Effector memory CD4-positive, alpha-beta T cell (primary cell): Measurements from ENCODE around the gene CDC14C.
"Not testable (repeated sequence)": the region's sequence is repeated elsewhere in the genome, so short reads cannot be mapped to it uniquely, and the experiment has no call there.

Experiments
- DNase-seq, 3 donors: peaks; one replicate each; pipeline ENCODE4 v3.0.0-alpha.2; 2020
- H3K27ac ChIP-seq: 2 replicates; pipeline ENCODE4 v1.7.0; 2013; ENCODE audit warnings: mild to moderate bottlenecking, low read length, moderate library complexity; ENCODE audit not compliant: insufficient read depth, poor library complexity, severe bottlenecking
- H3K27me3 ChIP-seq: replicated peaks from 2 replicates; pipeline ENCODE4 v1.7.0; 2013; ENCODE audit warnings: mild to moderate bottlenecking, low read length; ENCODE audit not compliant: insufficient read depth, control insufficient read depth, poor library complexity, severe bottlenecking
- H3K36me3 ChIP-seq: 2 replicates; pipeline ENCODE4 v1.7.0; 2013; ENCODE audit warnings: mild to moderate bottlenecking, low read length, moderate library complexity; ENCODE audit not compliant: control insufficient read depth, insufficient read depth
- H3K4me1 ChIP-seq: 2 replicates; pipeline ENCODE4 v1.7.0; 2013; ENCODE audit warnings: low read length, mild to moderate bottlenecking; ENCODE audit not compliant: control insufficient read depth, insufficient read depth, poor library complexity, severe bottlenecking
- H3K4me3 ChIP-seq: 2 replicates; pipeline ENCODE4 v1.7.0; 2013; ENCODE audit warnings: low read length, low read depth, mild to moderate bottlenecking; ENCODE audit not compliant: insufficient read depth, poor library complexity, severe bottlenecking
- H3K9me3 ChIP-seq: 2 replicates; pipeline ENCODE4 v1.7.0; 2013; ENCODE audit warnings: mild to moderate bottlenecking, low read length, moderate library complexity; ENCODE audit not compliant: control insufficient read depth

CDC14C gene

DNA sequence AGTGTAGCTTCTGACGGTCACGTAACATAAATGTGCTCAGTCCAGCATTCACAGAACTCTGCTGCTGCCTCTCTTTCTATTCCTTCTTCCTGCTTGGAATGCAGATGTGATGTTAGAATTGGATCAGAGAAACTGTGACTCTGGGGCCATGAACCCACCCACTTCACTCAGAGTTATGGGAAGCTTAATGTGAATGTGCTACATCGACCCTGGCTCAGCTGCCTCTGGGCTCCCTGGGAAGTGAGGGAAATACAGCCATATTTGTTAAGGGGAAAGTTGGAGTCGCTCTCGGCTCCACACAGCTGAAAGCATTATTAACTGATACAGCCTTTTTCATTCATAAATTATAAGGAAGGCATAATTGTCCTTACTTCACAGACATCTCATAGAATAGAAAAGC, 14.5 kb upstream of the CDC14C start:
- not testable (repeated sequence) for DNase-seq, H3K27ac ChIP-seq, H3K27me3 ChIP-seq, H3K4me3 ChIP-seq, H3K9me3 ChIP-seq, H3K36me3 ChIP-seq, H3K4me1 ChIP-seq

DNA sequence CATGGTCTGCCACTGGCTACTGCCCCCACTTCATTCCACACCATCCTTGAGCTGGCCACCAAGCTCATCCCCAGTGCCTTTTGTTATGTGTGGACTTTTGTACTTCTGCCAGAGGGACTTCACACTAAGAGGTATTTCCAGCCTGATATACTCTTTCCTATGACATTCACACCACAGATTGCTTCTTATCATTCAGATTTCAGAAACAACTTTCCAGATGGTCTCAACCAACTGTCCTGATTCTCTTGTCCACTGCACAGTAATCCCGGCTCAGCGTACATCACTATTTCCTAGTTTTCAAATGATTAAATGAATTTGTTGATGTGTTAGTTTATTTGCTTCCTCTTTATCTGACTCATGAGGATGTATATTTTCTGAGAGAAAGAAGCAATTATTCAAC, 7.1 kb downstream of the CDC14C start:
- Histone ChIP-seq H3K27ac (no peak overlapping the region), H3K4me1 (no peaks in the 10 kb centered on the region), H3K4me3 (no peak overlapping the region), H3K36me3 (no peaks in the 10 kb centered on the region), H3K27me3 (no peaks in the 10 kb centered on the region), H3K9me3 (no peaks in the 10 kb centered on the region)
- no peak for DNase-seq

DNA sequence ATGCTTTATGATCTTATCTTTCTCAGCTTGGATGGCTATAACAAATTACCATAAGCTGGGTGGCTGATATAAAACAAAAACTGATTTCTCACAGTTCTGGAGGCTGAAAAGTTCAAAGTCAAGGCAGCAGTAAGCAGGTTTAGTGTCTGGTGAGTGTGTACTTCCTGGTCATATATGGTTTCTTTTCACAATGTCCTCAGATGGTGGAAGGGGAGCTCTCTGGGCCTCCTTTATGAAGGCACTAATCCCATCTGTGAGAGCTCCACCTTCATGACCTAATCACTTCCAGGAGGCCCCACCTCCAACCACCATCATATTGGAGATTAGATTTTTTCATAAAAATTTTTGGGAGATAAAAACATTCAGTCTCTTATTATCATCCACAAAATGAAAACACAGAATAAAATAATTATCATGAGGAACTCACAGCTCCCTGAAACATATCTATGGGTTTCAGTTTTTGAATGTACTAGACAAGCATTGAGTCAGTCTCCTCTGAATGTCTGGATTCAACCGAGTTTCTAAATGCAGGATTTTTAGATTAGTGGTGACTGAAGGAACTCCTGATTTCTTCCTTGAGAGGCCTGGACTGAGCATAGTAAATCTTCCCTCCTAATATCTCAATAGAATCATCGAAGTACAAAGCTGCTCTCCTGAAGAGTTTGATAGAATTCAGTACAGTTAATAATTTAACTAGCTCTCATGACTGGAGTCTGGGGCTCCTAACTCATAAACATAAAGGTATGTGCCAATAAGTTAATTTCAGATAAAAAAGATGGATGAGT, 8.0 kb downstream of the CDC14C start:
- no peaks in the 10 kb centered on the region for H3K27me3 ChIP-seq
- H3K27ac ChIP-seq: no peak overlapping the region
- no peaks in the 10 kb centered on the region for H3K9me3 ChIP-seq
- H3K4me3 ChIP-seq: no peak overlapping the region
- no peaks in the 10 kb centered on the region for H3K36me3 ChIP-seq
- no peaks in the 10 kb centered on the region for H3K4me1 ChIP-seq
- DNase-seq: no peak

DNA sequence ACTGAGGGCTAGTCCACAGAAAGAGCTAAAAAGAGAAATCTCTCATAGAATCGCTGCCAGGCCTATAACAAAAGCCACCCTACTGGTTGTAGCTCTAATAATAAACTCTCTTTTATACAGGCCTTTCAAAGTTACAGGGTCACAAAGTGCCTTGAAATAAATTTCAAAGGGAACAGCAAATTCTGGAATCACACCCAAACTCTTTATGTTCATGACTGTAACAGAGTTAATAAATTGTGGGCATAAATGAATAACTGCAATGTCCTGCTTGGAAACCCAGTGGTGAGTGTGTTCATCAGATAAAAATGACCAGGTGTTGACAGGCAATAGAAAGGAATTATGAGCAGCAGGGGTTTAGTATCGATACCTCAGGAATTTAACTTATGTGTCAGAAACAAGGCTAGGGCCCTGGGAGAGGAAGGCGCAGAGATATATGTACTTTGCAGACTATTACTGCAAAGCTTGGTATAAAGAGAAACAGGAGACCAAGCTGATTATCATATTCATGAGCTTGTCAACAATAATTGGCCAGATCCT, 9.3 kb downstream of the CDC14C start:
- H3K27me3 ChIP-seq: no peaks in the 10 kb centered on the region
- no peak overlapping the region for H3K27ac ChIP-seq
- no peaks in the 10 kb centered on the region for H3K36me3 ChIP-seq
- H3K4me3 ChIP-seq: no peak overlapping the region
- DNase-seq: no peak
- no peaks in the 10 kb centered on the region for H3K9me3 ChIP-seq
- H3K4me1 ChIP-seq: no peaks in the 10 kb centered on the region

DNA sequence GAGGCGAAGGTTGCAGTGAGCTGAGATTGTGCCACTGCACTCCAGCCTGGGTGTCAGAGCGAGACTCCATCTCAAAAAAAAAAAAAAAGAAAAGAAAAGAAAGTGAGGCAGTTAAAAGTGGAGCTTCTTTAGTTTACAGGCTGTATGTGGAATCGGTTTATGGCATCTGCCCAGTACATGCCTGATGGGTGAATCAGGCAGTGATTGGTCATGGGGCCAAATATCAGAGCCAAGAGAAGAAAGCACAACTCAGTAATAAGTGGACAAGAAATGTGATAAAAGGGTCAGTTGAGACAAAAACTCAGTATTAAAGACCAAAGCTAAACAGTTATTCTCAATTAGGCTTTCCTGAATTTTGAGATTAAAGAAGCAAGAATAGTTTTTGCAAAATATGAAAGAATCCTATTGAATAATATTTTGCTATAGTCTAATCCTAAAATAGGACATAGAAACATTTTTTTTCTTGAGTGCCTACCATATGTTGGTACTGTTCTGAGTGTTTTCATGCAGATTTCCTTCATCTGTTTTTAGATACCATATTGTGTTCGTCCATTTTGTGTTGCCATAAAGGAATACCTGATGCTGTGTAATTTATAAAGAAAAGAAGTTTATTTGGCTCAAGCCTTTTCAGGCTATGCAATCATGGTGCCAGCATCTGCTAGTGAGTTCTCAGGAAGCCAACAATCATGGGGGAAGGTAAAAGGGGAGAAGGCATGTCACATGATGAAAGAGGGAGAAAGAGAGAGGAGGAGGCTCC, 14.4 kb downstream of the CDC14C start:
- H3K36me3 ChIP-seq: no peaks in the 10 kb centered on the region
- no peak overlapping the region for H3K27ac ChIP-seq
- H3K27me3 ChIP-seq: no peaks in the 10 kb centered on the region
- H3K4me1 ChIP-seq: no peaks in the 10 kb centered on the region
- no peak overlapping the region for H3K4me3 ChIP-seq
- no peak for DNase-seq
- H3K9me3 ChIP-seq: no peaks in the 10 kb centered on the region

DNA sequence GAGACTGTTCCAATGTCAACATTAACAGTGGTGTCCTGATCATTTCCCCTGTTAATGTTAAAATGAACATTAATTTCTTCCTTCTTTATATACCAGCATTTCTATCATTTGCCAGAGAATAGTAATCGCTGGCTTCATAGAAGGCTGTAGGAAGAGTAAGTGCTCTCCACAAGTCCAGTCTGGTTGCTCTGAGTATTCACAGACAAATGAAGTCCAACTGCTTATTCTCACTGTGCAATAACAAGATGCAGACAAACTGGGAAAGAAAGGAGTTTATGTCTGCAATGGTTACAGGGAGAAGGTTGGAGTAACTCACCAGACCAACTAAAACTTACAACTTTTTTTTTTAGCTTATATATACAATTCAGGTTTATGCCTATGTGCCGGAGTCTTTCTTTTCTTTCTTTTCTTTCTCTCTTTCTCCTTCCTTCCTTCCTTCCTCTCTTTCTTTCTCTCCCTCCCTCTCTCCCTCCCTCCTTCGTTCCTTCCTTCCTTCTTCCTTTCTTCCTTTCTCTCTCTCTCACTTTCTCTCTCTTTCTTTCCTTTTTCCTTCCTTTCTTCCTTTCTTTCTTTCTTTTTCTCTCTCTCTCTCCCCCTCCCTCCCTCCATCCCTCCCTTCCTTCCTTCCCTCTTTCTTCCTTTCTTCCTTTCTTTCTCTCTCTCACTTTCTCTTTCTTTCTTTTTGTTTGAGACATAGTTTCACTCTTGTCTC, 19.1 kb downstream of the CDC14C start:
- no peaks in the 10 kb centered on the region for H3K4me1 ChIP-seq
- no peak overlapping the region for H3K4me3 ChIP-seq
- H3K36me3 ChIP-seq: no peaks in the 10 kb centered on the region
- no peak for DNase-seq
- H3K27ac ChIP-seq: no peak overlapping the region
- no peaks in the 10 kb centered on the region for H3K27me3 ChIP-seq
- no peaks in the 10 kb centered on the region for H3K9me3 ChIP-seq

DNA sequence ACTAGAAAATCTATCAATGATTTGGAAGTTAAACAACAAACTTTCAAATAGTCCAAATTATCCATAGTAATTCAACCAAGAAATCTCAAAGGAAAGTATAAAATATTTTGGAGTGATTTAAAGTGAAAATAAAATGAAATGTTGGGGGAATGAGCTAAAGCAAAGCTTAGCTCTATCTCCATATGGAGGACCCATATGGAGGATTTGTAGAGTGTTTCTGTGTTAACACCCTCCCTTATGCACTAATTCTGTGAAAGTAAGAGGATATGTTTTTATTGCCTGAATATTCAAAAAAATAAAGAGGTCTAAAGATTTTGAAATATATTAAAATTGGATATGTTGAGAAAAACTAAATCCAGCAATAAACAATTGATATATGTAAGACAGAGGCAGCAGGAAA, 31.6 kb downstream of the CDC14C start:
- Histone ChIP-seq H3K4me3 (no peak overlapping the region), H3K9me3 (no peaks in the 10 kb centered on the region)

DNA sequence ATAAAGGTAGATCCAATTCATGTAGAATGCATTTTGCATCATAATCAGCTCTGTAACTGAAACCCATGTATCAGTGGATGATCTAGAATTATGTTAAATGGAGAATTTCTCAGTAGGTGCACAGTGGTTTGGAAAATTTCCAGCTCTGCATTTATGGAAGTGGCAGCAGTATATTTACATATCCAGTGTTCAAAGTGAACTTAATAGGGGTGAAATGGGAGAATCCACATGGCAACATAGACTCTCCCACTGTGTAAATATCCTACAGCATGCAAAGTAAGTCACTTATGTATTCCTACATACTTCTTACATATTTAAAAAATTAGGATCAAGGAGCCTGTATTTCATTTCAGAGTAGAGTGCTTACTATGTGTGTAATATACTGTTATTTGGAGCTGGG, 35.3 kb downstream of the CDC14C start:
- Histone ChIP-seq H3K27me3 (no peaks in the 10 kb centered on the region), H3K36me3 (no peaks in the 10 kb centered on the region), H3K9me3 (no peaks in the 10 kb centered on the region), H3K27ac (no peak overlapping the region), H3K4me1 (no peaks in the 10 kb centered on the region), H3K4me3 (no peak overlapping the region)
- DNase-seq: no peak

More for the DNA sequence above, 31.6 kb downstream of the CDC14C start:
- no peak overlapping the region for H3K27ac ChIP-seq
- H3K36me3 ChIP-seq: no peaks in the 10 kb centered on the region
- no peaks in the 10 kb centered on the region for H3K27me3 ChIP-seq
- DNase-seq: no peak
- no peaks in the 10 kb centered on the region for H3K4me1 ChIP-seq

DNA sequence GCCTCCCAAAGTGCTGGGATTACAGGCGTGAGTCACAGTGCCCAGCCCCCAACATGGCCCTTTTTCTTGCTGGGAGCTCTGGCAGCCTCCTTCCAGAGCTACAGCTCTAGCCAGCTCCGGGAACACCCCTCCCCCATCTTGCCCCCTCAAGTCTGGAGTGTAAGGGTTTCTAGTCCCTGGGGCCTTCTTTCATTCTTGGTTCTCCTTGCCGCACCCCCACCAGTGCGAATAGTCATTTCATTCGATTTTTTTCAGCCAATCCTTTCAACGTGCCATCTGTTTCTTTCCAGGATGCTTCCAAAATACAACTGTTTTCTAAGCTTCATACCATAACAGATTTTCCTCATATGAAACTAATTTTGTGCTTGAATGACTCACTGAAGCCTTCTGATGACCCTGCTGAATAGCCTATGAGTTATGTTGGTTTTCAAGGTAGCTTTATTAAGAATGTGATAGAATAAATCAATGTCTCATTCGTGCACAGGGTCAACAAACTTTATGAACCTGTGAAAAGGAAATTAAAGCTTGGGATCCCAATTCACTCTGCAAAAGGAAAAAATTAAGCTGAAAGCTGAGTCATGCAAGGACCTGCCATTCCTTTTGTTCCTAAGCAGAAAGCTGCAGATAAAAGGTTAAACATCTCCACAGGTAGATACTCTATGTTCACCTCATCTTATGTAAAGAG, 38.6 kb downstream of the CDC14C start:
- Histone ChIP-seq H3K9me3 (no peaks in the 10 kb centered on the region), H3K27me3 (no peaks in the 10 kb centered on the region), H3K4me3 (no peak overlapping the region), H3K36me3 (no peaks in the 10 kb centered on the region), H3K4me1 (no peaks in the 10 kb centered on the region), H3K27ac (no peak overlapping the region)
- no peak for DNase-seq
